HCEC 1CT (cell line): ENCODE data around the gene TTYH3.

Source experiments
- DNase-seq: peaks from one replicate; pipeline ENCODE4 v3.0.0-alpha.2; 2017

TTYH3 gene

GRCh38 chr7:2710901-2711551 lies 79.2 kb downstream of the TTYH3 start:
- no peak for DNase-seq

DNA sequence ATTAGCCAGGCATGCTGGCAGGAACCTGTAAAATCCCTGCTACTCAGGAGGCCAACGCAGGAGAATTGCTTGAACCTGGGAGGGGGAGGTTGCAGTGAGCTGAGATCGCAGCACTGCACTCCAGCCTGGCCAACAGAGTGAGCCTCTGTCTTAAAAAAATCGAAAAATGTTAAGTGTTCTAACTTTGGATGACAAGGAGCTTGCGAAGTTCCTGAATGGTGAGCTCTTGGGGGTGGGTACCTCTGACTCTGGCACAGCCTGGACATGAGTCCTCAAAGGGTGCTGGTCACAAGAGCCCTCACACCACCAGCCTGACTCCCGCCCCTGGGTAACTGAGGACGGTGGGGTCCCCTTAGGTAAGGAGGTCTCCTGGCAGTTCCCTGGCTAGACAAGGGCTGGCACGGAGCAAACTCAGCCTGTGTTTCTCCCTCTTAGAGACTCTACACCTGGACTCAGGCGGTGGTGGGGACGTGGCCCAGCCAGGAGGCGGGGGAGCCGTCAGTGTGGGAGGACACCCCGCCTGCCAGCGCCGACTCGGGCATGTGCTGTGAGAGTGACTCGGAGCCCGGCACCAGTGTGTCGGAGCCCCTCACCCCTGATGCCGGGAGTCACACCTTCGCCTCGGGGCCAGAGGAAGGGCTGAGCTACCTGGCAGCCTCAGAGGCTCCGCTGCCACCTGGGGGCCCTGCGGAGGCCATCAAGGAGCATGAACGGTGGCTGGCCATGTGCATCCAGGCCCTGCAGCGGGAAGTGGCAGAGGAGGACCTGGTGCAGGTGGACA lies 80.3 kb downstream of the TTYH3 start:
- no peak for DNase-seq

DNA sequence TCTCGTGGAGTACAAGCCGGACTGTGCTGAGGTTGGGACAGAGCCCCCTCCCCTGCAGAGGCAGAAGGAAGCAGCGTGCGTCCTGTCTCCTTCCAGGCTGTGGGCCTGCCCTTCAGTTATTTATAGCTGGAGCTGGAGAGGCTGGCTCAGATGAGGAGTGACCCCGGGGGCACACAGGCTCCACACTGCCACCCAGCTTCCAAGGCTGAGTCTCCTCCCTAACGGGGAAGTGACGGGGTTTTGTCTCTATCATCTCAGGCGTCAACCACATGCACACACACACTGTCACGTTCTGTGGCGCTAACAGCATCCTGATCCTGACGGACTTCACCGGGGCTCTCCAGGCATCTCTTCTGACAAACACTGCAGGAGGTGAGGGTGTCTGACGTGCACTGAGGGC lies 81.6 kb downstream of the TTYH3 start:
- no peak for DNase-seq

- DNase-seq: no peak
Measured at GRCh38 chr7:2713978-2714377, 82.2 kb downstream of the TTYH3 start.
